A673 (cell line): ENCODE measurements around the gene HAPLN3.

Experiments
- EZH2 ChIP-seq: fragments of 200-600 bp; sonication (generic); IDR thresholded peaks from 2 replicates; pipeline ENCODE4 v1.6.1; 2017; ENCODE audit warnings: borderline replicate concordance, low read depth, mild to moderate bottlenecking, mixed read lengths, antibody characterized with exemption, low read length; ENCODE audit not compliant: poor library complexity, severe bottlenecking
- TF ChIP-seq, protein P1 (sequence below): fragments of 300-800, 200-600 bp; sonication (generic); conservative IDR thresholded peaks from 2 replicates; pipeline ENCODE4 v1.5.1; 2017; ENCODE audit warnings: low read depth, mild to moderate bottlenecking, antibody characterized with exemption, low read length, moderate library complexity, mixed read lengths

DNA sequence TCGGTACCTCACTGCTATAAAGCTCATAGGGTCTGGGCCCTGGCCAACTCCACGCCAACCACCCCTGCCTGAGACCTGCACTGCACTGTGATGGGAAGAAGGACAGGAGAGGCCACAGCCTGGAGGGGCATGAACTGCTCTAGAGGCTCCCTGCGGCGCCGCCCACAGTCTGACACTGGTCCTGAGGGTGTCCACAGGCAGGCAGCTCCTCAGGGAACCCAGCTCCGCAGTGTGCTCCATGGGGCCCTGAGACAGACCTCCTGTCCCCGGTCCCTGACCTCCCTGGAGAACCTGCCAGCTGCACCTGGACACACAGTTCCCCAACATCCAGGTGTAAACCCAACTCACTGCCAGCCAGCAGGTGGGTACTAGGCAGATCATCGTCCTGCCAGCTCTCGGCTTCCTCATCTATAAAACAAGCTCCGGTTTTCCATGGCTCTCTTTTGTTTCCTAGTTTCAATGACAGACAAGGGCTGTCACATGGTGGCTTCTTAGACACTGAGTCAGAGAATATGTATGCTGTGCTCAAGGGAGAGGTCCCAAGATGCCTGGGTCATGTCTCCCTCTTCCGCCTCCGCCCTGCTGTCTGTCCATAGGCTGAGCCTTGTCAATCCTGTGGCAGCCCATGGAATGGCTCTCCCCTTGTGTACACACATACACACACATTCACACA, 5.1 kb upstream of the HAPLN3 start:
- TF ChIP-seq, protein P1, sequence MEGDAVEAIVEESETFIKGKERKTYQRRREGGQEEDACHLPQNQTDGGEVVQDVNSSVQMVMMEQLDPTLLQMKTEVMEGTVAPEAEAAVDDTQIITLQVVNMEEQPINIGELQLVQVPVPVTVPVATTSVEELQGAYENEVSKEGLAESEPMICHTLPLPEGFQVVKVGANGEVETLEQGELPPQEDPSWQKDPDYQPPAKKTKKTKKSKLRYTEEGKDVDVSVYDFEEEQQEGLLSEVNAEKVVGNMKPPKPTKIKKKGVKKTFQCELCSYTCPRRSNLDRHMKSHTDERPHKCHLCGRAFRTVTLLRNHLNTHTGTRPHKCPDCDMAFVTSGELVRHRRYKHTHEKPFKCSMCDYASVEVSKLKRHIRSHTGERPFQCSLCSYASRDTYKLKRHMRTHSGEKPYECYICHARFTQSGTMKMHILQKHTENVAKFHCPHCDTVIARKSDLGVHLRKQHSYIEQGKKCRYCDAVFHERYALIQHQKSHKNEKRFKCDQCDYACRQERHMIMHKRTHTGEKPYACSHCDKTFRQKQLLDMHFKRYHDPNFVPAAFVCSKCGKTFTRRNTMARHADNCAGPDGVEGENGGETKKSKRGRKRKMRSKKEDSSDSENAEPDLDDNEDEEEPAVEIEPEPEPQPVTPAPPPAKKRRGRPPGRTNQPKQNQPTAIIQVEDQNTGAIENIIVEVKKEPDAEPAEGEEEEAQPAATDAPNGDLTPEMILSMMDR, result no peak
- no peak for TF ChIP-seq EZH2
